HFF-Myc (cell line): ENCODE data around the gene PTP4A1.

Experiments used
- DNase-seq: peaks from one replicate; pipeline ENCODE4 v3.0.0-alpha.2; 2011; ENCODE audit warnings: low read depth; ENCODE audit errors: extremely low read depth
- H3K4me3 ChIP-seq: replicated peaks from 2 replicates; pipeline ENCODE4 v1.5.1; 2011; ENCODE audit warnings: low read depth, mild to moderate bottlenecking, control low read depth, low read length
- TF ChIP-seq, protein P1 (sequence below): IDR thresholded peaks from 2 replicates; pipeline ENCODE4 v1.5.1; 2012; ENCODE audit warnings: mild to moderate bottlenecking, low read depth, low read length, control low read depth; ENCODE audit errors: missing control alignments

The PTP4A1 gene

DNA sequence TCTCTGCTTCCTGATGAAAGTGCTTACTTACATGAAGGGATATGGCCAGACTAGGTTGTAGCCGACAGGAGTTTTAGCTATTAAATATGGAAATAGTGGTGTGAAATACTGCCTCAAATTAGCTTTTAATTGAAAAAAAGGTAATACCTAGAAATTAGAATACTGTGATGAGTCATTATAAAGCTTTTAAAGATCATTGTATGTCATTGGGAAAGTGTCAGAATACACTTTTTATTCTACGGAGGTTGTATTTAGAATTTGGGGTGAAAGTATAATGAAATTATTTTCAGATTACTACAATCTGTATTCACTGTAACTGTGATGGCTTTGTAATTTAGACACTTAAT lies 2.2 kb downstream of the PTP4A1 start:
- peak overlapping the region; percentile 86 for H3K4me3 ChIP-seq
- no peak for DNase-seq
- TF ChIP-seq, protein P1, sequence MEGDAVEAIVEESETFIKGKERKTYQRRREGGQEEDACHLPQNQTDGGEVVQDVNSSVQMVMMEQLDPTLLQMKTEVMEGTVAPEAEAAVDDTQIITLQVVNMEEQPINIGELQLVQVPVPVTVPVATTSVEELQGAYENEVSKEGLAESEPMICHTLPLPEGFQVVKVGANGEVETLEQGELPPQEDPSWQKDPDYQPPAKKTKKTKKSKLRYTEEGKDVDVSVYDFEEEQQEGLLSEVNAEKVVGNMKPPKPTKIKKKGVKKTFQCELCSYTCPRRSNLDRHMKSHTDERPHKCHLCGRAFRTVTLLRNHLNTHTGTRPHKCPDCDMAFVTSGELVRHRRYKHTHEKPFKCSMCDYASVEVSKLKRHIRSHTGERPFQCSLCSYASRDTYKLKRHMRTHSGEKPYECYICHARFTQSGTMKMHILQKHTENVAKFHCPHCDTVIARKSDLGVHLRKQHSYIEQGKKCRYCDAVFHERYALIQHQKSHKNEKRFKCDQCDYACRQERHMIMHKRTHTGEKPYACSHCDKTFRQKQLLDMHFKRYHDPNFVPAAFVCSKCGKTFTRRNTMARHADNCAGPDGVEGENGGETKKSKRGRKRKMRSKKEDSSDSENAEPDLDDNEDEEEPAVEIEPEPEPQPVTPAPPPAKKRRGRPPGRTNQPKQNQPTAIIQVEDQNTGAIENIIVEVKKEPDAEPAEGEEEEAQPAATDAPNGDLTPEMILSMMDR, result no peak

DNA sequence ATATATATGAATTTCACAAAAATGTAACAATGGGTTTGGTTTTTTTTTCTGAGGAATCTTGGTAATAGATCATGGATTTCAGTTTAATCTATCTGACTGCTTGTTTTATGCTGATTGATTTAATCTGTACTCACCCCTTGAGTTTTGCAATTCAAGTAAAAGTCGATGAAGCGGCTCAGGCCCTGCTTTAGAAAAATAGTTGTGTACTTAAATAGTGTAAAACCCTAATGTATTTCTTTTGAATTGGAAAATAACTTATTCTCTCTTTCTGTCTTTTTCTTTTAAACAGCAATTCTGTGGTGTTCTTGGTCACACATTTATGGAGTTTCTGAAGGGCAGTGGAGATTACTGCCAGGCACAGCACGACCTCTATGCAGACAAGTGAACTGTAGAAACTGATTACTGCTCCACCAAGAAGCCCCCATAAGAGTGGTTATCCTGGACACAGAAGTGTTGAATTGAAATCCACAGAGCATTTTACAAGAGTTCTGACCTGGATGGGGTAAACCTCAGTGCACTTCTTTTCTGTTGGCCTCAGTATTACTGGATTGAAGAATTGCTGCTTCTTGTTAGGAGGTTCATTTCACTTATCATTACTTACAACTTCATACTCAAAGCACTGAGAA lies 4.0 kb downstream of the PTP4A1 start:
- TF ChIP-seq, protein P1, result no peak
- no peak for DNase-seq
- no peak overlapping the region for H3K4me3 ChIP-seq

DNA sequence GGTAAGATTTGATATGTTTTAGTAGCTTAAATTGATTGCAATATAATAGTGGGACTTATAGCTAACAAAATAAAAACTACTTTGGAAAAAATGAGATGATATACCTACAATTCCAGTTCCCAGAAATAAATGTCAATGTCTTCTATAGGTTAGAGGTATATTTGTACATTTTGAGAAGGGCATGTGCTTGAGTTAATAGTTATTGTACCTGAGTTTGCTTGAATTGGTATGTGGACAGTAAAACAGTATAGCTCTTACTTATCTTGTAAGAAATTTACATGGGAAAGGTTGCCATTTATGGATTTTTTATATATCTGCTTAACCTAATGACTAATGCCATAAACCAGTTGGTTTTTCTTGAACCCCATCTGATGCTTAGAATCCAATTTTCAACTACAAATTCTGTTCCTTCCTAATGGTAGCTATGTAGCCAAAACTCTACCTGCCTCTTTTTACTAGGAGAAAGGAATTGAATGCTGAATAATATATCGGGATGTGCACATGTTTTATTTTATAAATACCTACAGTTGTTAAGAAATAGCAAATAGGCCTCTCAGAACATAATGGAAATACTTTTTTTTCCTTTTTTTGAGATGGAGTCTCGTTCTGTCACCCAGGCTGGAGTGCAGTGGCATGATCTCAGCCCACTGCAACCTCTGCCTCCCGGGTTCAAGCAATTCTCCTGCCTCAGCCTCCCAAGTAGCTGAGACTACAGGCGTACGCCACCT lies 4.9 kb downstream of the PTP4A1 start:
- no peak for DNase-seq
- TF ChIP-seq, protein P1, result no peak
- no peak overlapping the region for H3K4me3 ChIP-seq

DNA sequence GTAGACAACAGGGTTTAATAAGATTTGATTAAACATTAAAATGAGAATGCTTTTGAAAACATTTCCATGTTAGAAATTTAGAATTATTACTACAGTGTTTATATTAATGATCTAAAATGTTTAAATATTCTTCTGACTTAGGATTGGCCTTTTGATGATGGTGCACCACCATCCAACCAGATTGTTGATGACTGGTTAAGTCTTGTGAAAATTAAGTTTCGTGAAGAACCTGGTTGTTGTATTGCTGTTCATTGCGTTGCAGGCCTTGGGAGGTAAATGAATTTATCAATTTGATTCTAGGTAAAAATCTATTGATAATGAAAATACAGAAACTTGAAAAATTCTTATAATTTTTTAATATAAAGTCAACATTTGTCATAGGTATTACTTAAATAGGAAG lies 6.5 kb downstream of the PTP4A1 start:
- no peak for DNase-seq
- H3K4me3 ChIP-seq, result no peak overlapping the region
- TF ChIP-seq, protein P1, result no peak

DNA sequence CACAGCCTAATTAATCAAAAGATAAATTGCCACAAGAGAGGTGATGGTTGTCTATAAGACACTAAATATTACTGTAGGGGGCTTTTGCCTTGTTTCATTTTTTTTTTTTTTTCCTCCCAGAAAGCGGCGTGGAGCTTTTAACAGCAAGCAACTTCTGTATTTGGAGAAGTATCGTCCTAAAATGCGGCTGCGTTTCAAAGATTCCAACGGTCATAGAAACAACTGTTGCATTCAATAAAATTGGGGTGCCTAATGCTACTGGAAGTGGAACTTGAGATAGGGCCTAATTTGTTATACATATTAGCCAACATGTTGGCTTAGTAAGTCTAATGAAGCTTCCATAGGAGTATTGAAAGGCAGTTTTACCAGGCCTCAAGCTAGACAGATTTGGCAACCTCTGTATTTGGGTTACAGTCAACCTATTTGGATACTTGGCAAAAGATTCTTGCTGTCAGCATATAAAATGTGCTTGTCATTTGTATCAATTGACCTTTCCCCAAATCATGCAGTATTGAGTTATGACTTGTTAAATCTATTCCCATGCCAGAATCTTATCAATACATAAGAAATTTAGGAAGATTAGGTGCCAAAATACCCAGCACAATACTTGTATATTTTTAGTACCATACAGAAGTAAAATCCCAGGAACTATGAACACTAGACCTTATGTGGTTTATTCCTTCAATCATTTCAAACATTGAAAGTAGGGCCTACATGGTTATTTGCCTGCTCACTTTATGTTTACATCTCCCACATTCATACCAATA lies 7.8 kb downstream of the PTP4A1 start:
- DNase-seq, result no peak
- TF ChIP-seq, protein P1, result no peak
- no peak overlapping the region for H3K4me3 ChIP-seq

DNA sequence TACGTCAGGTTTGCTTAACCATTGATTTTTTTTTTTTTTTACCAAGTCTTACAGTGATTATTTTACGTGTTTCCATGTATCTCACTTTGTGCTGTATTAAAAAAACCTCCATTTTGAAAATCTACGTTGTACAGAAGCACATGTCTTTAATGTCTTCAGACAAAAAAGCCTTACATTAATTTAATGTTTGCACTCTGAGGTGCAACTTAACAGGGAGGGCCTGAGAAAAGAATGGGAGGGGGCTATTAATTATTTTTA lies 8.4 kb downstream of the PTP4A1 start:
- no peak for DNase-seq
- no peak overlapping the region for H3K4me3 ChIP-seq
- TF ChIP-seq, protein P1, result no peak
